ENCODE measurements around the gene SOX18.

DNA sequence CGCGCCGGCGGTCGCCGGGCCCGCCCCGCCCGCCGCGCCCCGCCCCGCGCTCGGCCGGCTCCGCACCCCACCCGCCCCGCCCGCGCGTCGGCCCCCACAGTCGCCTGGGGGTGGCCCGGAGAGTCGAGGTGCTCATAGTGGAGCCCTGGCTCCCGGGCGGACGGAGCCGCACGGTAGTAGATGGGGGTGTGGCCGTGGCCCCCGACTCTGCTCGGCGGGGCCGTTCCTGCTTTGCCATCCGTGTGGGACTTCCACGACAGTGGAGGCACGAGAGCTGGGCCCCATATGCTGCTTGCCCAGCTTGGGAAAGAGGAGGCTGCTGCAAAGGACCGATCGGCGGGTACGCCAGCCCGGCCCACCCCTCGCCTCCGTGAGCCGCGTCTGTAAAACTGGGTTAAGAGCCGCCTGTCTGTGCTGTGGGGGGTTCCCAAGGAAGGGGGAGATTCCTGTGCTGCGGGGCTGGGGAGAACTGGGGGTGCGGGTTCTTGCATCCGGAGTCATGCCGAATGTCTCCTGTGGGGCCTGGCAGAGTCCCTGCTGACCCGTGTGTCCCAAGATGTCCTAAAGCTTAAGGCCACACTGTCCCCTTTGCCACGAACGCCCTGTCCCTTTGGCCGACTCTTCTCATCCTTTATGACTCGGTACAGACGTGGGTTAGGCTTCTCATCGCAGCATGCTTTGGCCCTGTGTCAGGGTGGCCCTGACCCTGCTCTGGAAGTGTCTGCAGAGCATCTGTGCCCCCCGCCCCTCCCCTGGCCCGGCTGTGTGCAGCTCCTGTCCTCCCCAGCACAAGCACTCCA, 30.8 kb upstream of the SOX18 start, which contains the start of gene OPRL1:
- TF ChIP-seq, protein P1, sequence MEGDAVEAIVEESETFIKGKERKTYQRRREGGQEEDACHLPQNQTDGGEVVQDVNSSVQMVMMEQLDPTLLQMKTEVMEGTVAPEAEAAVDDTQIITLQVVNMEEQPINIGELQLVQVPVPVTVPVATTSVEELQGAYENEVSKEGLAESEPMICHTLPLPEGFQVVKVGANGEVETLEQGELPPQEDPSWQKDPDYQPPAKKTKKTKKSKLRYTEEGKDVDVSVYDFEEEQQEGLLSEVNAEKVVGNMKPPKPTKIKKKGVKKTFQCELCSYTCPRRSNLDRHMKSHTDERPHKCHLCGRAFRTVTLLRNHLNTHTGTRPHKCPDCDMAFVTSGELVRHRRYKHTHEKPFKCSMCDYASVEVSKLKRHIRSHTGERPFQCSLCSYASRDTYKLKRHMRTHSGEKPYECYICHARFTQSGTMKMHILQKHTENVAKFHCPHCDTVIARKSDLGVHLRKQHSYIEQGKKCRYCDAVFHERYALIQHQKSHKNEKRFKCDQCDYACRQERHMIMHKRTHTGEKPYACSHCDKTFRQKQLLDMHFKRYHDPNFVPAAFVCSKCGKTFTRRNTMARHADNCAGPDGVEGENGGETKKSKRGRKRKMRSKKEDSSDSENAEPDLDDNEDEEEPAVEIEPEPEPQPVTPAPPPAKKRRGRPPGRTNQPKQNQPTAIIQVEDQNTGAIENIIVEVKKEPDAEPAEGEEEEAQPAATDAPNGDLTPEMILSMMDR (conservative IDR thresholded peaks at IDR 0.05 in 1 of 2, IDR thresholded peaks at IDR 0.05 in 1 of 2; ENCODE audit: low read depth in 1 of 2, low read length in 2 of 2) = no peak
- TF ChIP-seq EZH2 (IDR thresholded peaks at IDR 0.05; ENCODE audit: low read length, missing control alignments) = no peak

Data from fibroblast of lung (primary cell).